GM21529 (cell line): Measurements from ENCODE around the gene ZG16B.

Source experiments
- ATAC-seq: cut with Tn5 transposase; IDR thresholded peaks from one replicate; pipeline ENCODE4 v1.9.1; 2021; ENCODE audit not compliant: unreplicated experiment

Gene ZG16B

GRCh38 chr16:2865651-2866050, 35.5 kb downstream of the ZG16B start:
- no peak for ATAC-seq

- ATAC-seq: no peak
These were observed 36.3 kb downstream of the ZG16B start for GRCh38 chr16:2866431-2866830.

- no peak for ATAC-seq
These were observed 37.5 kb downstream of the ZG16B start for GRCh38 chr16:2867661-2867986.

GRCh38 chr16:2867987-2868789, 38.1 kb downstream of the ZG16B start:
- ATAC-seq: peak; percentile 94

- no peak for ATAC-seq
These were observed 41.8 kb downstream of the ZG16B start for GRCh38 chr16:2871926-2872325.

GRCh38 chr16:2874032-2874911, 44.2 kb downstream of the ZG16B start:
- no peak for ATAC-seq

- ATAC-seq: peak; percentile 76
These were observed 44.8 kb downstream of the ZG16B start for GRCh38 chr16:2874912-2875362.

GRCh38 chr16:2879854-2880508, 49.9 kb downstream of the ZG16B start:
- no peak for ATAC-seq
